Measurements from ENCODE around the gene DTX2.
"Not testable (repeated sequence)": the region's sequence is repeated elsewhere in the genome, so short reads cannot be mapped to it uniquely, and the experiment has no call there.

The DTX2 gene

GRCh38 chr7:76513817-76514799 lies 52.6 kb downstream of the DTX2 start:
- no peak for DNase-seq

GRCh38 chr7:76514926-76515771 lies 53.6 kb downstream of the DTX2 start:
- no peak for DNase-seq

- peak; percentile 54 to 64 for DNase-seq
Measured at GRCh38 chr7:76515999-76516443, 54.5 kb downstream of the DTX2 start.

- DNase-seq = not testable (repeated sequence)
Measured at GRCh38 chr7:76516932-76517331, 55.4 kb downstream of the DTX2 start.

- not testable (repeated sequence) for DNase-seq
Measured at GRCh38 chr7:76526183-76526582, 64.7 kb downstream of the DTX2 start.

GRCh38 chr7:76531643-76532042 lies 70.1 kb downstream of the DTX2 start:
- not testable (repeated sequence) for DNase-seq

GRCh38 chr7:76543197-76543596 lies 81.7 kb downstream of the DTX2 start, which contains the start of gene SPDYE16:
SPDYE16 (minus strand) TSS chr7:76543297; CDS start chr7:76541459, 1,838 bp downstream.
- not testable (repeated sequence) for DNase-seq

- DNase-seq = peak; percentile 90 to 93
Measured at GRCh38 chr7:76549025-76549854, 87.7 kb downstream of the DTX2 start.

- peak in 1 of 2 experiments; percentile 32 for DNase-seq
Measured at GRCh38 chr7:76549855-76550248, 88.3 kb downstream of the DTX2 start.

- DNase-seq = not testable (repeated sequence)
Measured at GRCh38 chr7:76551992-76552391, 90.5 kb downstream of the DTX2 start.

Data from activated CD4-positive, alpha-beta T cell treated with anti-CD3 and anti-CD28 coated beads, Interleukin-2, amount 50 U/mL, for 48 hours (primary cell).